Hindlimb muscle (tissue), 1 donor: ENCODE data around the gene MIER2. TPM values are rescaled to one million over a fixed set of nuclear protein-coding genes. Genes with fewer than 3 reads are reported as not detected.
A peak's percentile ranks its signal among the peaks of the same experiment; 100 is the strongest.
"Not testable (repeated sequence)": the region's sequence is repeated elsewhere in the genome, so short reads cannot be mapped to it uniquely, and the experiment has no call there.

Experiments used
- DNase-seq: peaks from one replicate; pipeline ENCODE4 v3.0.0-alpha.2; 2013
- polyA plus RNA-seq: library from polyadenylated mRNA; unstranded; fragments of 120-200 nt; gene quantifications from one replicate; pipeline ENCODE4 v1.2.1, GENCODE V29; 2013; ENCODE audit not compliant: insufficient read length

MIER2 gene
- polyA plus RNA-seq, 1 donor: 34.9 TPM

DNA sequence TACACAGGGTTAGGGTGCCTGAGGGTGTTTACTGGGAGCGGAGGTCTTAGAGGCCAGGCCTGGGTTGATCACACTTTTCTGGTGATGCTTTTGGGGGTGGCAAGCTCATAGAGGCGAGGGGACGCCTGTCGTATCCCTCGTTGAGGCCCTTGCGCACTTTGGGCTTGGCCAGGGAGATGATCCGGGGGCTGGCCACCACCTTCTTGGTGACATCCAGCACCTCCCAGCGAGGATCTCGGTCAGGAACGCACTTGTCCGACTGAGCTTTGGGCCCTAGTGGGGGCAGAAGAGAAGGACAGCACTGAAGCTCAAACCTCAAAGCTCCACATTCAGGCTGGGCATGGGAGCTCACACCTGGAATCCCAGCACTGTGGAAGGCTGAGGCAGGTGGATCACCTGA, 17.6 kb upstream of the MIER2 start:
- no peak for DNase-seq

DNA sequence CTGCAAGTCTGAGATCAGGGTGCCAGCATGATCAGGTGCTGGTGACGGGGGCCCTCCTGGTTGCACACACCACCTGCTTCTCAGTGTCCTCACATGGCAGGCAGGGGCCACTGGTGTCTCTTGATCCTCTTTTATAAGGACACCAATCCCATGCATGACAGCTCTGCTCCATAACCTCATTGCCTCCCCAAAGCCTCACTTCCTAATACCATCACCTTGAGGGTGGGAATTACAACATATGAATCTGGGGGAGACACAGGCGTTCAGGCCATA, 15.0 kb upstream of the MIER2 start:
- DNase-seq: no peak

DNA sequence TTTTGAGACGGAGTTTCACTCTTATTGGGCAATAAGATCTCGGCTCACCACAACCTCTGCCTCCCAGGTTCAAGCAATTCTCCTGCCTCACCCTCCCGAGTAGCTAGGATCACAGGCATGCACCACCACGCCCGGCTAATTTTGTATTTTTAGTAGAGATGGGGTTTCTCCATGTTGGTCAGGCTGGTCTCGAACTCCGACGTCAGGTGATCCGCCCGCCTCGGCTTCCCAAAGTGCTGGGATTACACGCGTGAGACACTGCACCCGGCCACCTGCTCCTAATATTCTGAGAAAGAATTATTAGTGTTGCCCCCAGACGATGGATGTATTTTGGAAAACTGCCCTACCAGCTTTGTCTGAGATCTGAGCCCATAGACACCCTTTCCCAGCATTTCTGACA, 10.9 kb upstream of the MIER2 start:
- DNase-seq: not testable (repeated sequence)

DNA sequence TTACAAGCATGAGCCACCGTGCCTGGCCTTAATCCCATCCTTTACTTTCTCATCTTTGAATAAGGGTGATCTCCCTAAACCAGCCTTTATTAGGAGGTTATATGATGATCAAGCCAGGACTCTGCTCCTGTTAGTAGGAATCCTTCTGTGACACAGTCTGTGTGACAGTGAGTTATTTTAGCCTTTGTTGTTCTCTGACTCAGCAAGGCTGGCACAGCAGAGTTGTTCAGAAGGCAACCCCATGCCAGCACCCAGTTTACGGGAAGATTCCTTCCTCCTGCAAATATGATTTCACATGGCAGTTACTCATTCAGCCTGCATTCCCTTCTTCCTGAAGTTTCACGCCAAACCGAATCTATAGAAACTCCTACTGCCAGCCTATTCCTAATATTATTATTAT, 10.5 kb upstream of the MIER2 start:
- DNase-seq: no peak

DNA sequence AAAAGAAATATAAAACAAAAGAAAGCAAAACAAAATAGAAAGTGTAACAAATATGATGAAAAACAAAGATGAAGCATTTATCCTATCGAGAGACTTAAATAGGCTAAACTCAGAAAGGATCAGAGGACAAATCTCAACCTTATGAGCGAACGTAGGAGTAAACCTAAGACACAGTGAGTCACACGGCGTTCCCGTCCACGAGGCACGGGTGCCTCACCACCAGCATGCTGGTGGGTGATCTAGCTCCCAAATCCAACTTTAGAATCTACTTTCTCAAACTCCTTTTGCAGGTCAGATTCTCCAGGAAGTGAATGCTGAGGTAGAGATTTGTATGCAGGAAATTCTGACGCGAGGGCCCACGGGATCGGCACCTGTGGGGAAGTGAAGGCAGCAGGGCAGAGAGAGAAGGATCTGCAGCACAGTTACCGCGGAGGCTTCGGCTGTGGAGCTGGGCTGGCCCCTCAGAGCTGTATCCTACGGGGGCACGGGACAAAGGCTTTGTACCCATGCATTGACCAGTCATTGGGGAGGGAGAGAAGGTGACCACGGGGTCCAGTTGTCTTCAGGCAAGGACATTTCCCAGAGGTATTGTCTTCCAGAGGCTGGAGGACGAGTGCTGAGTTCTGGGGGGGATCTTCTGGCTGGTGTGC, 7.5 kb upstream of the MIER2 start:
- DNase-seq: no peak

DNA sequence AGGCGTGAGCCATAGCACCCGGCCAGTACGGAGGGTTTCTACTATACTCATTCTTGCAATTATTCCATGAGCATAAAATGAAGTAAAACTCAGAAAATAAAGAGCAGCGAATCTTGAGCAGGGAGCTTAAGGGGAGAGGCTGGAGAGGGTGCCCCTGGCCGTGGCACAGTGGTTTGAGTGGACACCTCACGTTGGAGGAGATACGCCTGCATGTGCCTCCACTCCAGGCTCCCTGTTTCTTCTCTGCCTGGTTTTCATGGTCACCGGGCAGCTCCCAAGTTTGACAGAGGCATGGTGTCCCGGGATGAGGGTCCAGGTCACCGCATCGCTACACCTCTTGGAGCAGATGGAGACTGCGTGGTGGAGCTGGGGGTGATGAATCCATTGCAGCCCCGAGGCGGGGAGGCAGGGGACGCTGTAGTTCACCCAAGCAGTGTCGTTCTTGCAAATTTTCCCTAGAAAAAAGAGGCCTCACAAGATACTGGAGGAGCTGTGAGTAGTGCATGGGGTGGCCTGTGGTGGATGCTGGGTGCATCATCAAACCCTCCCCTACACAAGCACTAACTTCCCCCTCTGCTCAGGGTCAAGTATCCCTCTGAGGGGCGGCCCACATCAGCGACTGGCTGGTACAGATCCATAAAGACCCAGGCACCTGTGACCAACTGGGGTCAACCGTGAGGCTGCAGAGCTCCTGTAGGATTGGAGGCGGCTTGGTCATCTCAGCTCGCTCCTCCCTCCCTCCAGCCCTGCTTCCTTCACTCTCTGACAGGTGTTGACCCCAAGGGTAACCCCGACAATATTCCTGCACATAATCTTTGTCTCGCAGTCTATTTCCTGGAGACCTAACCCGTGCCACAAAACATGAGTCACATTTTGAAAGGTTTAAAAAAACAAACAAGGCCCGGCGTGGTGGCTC, 3.6 kb upstream of the MIER2 start:
- DNase-seq: no peak

DNA sequence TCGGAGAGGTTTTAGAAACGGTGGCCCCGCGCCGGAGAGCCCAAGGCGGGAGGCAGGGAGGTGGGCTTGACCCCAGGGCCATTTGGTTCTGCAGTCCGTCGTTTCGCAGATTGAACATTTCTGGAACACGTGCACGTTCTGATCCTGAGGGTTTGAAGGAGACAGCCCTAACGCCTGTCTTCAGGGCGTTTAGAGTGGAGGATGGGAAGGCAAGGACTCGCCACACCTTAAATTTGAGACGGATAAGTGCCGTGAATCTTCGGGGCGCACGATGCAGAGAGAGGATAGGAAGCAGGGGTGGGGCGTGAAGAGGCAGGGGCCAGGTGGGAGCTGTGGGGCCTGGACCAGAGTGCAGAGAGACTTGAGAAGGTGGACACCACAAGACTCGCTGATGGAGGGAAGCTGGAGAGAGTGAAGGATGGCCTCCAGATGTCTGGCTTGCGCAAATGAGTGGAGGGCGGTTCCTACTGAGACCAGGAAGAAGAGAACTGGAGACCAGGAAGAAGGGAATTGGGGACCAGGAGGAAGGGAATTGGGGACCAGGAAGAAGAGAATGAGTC, 804 bp upstream of the MIER2 start:
- no peak for DNase-seq

DNA sequence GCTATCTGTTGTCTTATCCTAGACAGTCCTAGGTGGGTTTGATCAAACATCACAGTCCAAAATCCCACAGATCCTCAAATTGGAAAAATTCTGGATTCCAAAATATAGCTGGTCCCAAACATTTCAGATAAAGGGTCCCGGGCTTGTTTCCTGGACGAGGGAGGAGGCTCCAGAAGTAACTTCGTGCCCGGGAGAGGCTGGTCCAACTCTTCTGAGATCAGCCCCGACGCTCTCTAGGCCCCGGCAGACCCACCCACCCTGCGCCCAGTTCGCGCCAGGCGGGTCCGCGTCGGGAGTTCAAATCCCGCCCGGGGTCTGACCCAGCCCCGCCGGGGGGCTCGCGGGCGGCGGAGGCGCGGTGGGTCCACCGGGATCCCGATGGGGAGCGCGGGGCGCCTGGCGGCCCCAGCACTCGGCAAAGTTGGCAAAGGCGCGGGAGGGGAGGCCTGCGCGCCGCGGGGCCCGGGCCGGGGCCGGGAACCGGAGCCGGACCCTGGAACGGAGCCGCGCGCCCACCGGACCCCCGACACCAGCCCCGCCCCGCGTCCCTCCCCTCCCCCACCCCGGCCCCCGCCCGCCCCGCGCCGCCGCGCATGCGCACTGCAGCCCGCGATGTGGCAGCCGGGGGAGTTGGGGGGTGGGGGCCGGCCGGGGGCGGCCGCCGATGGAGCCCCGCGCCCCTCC, 513 bp downstream of the MIER2 start:
- DNase-seq: peak; percentile 36

DNA sequence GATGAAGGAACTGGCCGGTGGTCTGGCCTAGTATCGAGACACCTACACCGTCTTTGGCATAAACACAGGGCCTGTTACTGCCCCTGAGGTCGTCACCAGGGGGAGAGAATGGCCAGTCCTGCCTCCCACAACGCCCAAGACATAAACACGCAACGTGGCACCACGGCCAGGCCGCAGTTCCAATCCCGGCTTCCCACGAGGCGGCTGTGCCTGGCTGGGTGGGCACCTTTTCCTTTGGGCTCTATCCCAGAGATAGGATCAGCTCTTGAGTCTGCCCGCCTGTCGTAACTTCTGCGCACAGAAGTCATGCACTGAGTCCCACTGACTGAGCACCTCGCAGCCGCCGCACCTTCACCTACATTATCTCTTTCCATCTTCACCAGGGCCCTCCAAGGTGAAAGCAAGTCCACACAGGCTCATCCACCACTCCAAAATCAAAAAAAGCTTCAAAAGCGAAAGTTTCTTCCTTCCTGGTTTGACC, 1.1 kb downstream of the MIER2 start:
- no peak for DNase-seq

DNA sequence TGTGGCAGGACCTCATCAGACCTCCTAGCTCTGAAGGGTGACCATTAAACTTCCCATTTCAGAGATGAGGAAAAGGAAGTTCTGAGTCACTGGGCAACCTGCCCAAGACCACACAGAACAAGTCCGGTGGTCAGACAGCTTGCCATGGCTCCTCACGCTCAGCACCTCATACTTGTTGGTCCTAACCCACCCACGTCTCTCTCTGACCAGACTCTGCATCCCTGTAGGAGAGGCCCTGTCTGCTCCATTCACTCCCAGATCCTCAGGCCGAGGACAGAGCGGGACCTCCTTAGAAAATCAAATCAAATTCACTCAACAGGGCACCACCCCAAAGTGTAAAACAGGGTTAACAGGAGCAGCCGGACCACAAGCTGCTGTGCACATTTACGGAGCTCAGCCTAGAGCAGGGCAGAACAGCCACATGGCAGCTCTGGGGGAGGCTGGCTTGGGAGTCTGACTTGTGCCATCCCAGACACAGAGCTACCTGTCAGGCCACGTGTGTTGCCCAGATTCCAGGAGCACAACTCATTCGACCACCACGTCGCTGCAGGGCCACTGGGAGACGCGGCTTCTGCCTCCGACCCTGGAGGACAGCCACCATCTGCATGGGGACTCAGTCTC, 1.7 kb downstream of the MIER2 start:
- peak; percentile 44 for DNase-seq

DNA sequence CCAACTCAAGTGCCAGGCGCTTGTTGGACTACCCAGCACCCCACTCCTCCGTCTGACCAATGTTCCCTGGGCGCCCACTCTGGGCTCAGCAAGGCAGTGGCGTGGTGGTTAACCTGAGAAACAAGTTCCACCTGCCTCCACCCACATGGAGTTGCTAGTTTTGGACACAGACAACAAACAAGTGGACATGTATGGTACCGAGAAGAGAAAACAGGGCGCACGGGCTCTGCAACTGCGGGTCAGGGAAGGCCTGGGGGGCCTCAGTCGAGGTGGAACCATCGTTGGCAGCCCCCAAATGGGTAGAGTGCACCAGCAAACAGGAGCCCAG, 2.5 kb downstream of the MIER2 start:
- DNase-seq: no peak

DNA sequence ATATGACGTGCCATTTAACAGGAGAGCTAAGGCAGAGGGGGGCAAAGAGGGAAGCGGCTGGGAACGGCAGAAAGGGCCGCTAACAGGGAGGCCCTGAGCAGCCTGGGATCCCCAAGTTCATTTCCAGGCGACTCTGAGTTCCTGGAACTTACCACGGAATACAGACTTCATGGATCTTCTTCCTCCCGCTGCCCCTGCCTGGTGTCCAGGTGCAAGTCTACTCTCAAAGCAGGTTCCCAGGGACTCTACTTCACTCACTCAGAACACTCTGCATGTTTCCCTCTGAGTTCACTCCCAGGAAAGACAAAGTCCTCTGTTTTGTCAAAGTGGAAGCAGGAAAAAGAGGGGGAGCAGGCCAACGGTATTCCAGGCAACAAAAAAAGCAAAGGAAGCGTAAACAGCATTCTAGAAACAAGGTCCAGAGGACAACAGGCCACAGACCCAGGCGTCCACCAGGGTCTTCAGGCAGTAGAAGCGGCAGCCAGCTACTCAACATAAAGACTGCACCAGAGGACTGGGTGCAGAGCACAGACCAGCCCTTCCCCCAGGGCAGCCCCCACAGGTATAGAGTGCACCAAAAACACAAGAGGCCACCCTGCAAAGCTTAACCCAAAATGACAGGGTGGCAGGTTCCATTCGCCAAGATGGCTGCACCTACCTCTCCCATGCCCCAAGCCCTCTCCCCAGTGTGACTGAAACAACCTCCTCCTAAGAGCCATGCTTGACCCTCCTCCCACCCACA, 3.0 kb downstream of the MIER2 start:
- no peak for DNase-seq

DNA sequence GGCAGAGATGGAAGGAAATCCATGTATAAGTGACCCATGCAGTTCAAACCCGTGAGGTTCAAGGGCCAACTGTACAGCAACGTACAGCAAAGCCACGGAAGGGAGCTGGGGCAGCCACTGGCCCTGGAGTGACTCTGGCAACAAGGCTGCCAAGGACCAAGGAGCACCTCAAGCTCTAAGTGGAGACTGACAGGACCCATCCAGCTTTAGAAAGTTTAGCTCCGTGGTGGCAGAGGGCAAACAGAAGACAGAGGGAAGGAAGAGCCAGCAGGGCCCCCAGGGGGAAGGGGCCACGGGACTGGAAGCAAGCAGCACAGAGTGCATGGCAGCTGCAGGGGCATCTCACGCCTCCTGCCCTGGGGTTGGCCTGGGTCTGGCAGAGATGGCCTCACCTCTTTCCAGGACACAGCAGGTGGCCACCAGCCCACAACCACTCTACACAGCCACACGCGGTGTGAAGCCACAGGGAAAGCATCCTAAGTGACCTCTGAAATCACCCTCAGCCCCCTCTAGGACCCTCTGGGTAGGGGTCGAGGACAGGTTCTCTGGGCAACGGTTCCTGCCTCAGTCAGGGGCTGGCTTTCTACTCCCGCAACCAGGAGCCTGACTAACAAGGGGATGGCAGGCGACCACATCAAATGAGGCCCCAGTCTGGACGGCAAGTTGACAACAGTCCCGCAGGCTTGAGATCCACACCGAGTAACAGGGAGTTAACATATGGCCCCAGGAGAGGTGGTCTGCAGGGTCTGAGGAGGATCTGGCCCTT, 3.8 kb downstream of the MIER2 start:
- DNase-seq: no peak

DNA sequence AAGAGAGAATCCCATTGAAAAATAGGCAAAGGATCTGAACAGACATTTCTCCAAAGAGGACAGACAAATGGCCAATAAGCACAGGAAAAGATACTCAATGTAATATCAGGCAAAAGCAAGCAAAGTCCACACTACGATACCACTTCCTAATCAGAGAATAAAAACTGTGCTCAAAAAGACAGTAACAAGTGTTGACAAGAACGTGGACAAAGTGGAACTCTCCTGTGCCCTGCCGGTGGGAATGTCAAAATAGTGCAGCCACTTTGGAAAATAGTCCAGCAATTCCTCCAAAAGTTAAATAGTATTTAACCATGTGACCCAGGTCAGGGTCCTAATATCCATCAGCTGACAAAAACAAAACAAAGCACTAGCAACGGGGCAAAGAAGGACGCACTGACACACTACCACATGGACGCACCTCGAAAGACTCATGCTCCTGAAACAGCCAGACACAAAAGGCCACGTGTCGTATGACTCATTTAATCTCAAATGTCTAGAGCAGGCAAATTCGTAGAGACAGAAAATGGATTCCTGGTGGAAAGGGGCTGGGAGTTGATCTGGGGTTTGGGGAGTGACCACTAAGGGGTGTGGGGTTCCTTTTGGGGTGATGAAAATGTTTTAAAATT, 5.2 kb downstream of the MIER2 start:
- no peak for DNase-seq

DNA sequence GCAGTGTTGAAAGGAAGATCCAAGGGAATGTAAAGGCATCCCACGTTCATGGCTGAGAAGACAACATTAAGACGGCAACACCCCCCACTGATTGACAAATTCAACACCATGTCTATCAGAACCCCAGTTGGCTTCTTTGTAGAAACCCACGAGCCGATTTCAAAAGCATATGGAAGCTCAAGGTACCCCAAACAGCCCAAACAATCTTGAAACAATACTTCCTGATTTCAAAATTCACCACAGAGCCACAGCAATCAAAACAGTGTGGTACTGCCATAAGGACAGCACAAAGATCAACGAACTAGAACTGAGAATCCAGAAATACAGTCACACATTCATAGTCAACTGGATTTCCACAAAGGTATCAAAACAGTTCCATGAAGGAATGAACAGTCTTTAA, 6.2 kb downstream of the MIER2 start:
- DNase-seq: no peak

DNA sequence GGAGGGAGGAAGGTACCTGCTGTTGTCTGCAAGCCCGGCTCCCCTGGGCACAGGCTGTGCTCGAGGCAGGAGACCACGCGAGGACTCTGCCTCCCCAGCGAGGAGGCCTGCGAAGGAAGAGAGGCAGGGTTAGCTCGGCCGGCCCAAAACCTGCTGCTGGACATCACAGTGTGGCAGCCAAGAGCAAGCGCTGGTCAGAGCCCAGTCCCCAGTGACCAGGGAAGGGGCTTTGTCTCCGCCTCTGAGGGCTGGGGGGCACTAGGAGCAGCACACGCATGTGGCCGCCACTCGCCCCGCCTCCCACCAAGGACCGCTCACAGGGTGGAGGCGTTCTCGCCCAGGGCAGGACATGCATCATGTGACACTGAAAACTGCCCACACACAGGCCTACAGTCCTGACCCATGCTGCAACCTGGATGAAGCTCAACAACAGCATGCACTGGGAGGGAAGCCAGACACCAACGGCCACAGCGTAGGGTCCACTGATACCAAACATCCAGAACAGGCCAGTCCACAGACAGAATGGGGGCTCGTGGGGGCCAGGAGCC, 8.5 kb downstream of the MIER2 start:
- DNase-seq: no peak

DNA sequence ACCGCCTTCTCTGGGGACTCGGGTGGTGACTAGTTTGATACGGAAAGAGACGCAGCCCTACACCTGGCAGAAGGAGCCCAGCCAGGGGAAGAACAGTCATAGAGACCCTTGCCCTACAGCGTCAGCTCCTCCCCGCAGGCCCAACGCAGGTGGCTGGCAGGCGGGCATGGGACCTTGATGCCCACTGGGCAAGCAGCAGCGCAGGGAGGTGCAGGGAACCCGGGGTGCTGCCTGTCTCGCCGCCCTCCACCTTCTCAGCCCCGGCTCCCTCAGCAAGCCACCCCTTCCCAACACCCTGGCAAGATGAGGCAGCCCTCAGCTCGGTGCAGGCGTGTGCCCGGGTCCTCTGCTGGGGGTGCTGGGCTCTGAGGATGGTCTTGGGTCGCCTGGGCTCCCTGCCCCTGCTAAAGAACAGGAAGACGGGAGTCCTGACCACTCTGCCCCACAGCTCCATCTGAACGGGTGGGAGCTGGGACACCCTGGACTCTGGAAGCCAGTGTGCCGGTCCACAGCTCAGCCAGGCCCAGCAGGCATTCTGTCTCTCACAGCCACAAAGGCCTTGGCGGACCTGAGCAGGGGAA, 9.0 kb downstream of the MIER2 start:
- DNase-seq: no peak

DNA sequence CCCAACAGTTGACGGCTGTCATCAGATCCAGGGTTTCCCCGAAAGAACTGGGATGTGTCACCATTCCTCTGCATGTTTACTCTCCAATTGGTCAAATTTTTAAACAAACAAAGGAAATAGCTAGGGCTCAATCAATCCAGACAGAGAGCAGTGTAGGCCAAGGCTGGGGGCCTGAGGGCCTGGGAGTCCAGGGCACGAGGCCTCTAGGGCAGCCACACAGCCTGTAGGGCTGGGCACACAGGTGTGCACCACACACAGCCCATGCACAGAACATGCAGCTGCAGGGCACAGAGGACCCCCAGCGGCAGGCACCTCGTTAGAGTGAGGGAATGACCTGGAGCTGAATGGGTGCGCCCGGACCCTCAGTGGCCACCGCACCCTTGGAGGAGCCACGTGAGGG, 9.5 kb downstream of the MIER2 start:
- DNase-seq: no peak

DNA sequence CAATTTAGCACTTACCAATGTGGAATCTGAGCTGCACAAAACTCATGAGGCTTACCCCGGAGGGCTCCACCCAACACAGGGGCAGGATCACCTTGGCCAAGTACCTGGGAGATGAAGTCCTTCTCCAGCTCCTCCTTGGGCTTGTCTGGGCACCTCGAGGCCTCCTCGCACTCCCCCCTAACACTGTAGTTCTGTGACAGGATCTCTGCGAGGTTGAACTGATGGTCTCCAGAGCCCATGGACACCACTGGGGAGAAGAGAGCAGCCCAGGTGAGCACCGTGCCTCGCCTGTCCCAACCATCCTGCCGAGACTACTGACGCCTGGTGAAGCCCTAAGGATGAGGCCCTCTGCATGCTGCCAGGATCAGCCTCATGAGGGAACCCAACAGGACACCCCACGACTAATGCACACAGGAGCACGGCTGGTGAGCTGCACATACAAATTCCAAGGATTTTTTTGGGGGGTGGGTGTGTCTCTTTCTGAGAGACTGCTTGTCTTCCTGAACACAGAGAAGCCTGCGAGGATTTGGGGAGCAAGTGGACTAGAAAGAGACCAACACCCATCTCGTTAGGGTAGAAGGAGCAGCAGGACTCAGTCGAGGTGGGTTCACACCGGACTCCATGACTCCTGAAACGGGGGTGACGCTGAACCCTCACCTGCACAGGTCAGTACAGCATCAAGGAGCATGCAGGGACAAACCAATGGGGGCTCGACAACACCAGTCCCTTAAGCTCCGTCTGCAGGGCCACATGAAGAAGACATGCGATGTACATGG, 10.1 kb downstream of the MIER2 start:
- no peak for DNase-seq

DNA sequence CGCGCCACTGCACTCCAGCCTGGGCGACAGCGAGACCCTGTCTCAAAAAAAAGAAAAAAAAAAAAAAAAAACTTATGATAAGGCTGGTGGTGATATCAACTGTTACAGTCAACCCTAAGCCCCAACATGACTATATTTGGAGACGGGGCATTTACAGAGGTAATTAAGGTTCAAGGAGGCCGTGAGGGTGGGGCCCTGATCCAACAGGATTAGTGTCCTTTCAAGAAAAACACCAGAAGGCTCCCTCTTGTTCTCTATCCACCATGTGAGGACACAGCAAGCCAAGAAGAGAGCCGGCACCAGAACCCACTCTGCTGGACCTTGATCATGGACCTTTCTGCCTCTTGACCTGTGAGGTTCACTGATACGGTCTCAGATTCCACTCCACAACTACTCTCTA, 14.1 kb downstream of the MIER2 start:
- no peak for DNase-seq
